Endothelial cell of umbilical vein (primary cell): Measurements from ENCODE around the gene AMZ2. TPM values are rescaled to one million over a fixed set of nuclear protein-coding genes. Genes with fewer than 3 reads are reported as not detected.
A peak's percentile ranks its signal among the peaks of the same experiment; 100 is the strongest.

Experiments
- BruUV-seq: library from RNA; stranded (reverse); fragments of 400-500 nt; replicated peaks from 2 replicates; lab custom pipeline; 2021; lab: Mats Ljungman, UMichigan
- CTCF ChIA-PET: fragments of 300-600, 350-600 bp; sonication (Branson Sonifier 250); formaldehyde crosslinking; loops from one replicate; lab custom pipeline; 2021; ENCODE audit warnings: antibody characterized with exemption, inconsistent platforms; lab: Charles Lee
- POLR2A ChIA-PET: fragments of 300-600, 350-600 bp; sonication (Branson Sonifier 250); formaldehyde crosslinking; loops from one replicate; lab custom pipeline; 2021; ENCODE audit warnings: antibody characterized with exemption, inconsistent platforms; lab: Charles Lee
- DNase-seq: peaks from one replicate; pipeline ENCODE4 v3.0.0-alpha.2; 2011; ENCODE audit warnings: low read depth, low spot score
- FAIRE-seq: peaks from 2 replicates; lab custom pipeline; 2011; peaks lifted over from hg19 to GRCh38; lab: Jason Lieb, UNC
- H2AFZ ChIP-seq: 2 replicates; pipeline ENCODE4 v1.6.0; 2012; ENCODE audit warnings: low read depth, low read length, control low read depth, inconsistent platforms
- H3K27ac ChIP-seq: 2 replicates; pipeline ENCODE4 v1.5.1; 2011; ENCODE audit warnings: low read depth, mild to moderate bottlenecking, control low read depth, low read length, moderate library complexity; ENCODE audit not compliant: insufficient read depth
- H3K27me3 ChIP-seq, 2 experiments: 2 replicates each; pipeline versions ENCODE4 v1.6.0 to v1.6.1; 2011; ENCODE audit warnings: low read length in 2 of 2, mixed read lengths in 1 of 2; ENCODE audit not compliant: control insufficient read depth in 2 of 2, insufficient read depth in 2 of 2
- H3K36me3 ChIP-seq, 2 experiments: 2 replicates in 1 of 2; 3 replicates in 1 of 2; pipeline ENCODE4 v1.5.1; 2011; ENCODE audit warnings: low read length in 2 of 2, mild to moderate bottlenecking in 1 of 2, moderate library complexity in 1 of 2; ENCODE audit not compliant: control insufficient read depth in 2 of 2, insufficient read depth in 2 of 2; ENCODE audit errors: extremely low read depth in 1 of 2
- H3K4me1 ChIP-seq: 3 replicates; pipeline ENCODE4 v1.5.1; 2011; ENCODE audit warnings: mild to moderate bottlenecking, low read length; ENCODE audit not compliant: control insufficient read depth, insufficient read depth; ENCODE audit errors: extremely low read depth
- H3K4me2 ChIP-seq: 2 replicates; pipeline ENCODE4 v1.6.1; 2011; ENCODE audit warnings: low read length, control low read depth, mixed read lengths; ENCODE audit not compliant: insufficient read depth
- H3K4me3 ChIP-seq, 3 experiments: fragments of 200-600 bp in 1 of 3; sonication (generic), shearing (Covaris generic) in 1 of 3; replicated peaks in 1 of 3; 2 replicates each; pipeline ENCODE4 v1.5.1; 2011 to 2016; ENCODE audit warnings: control low read depth in 3 of 3, low read length in 3 of 3, mild to moderate bottlenecking in 2 of 3, inconsistent platforms in 1 of 3, low read depth in 1 of 3, moderate library complexity in 1 of 3; ENCODE audit not compliant: insufficient read depth in 1 of 3
- H3K79me2 ChIP-seq: 2 replicates; pipeline ENCODE4 v1.6.0; 2012; ENCODE audit warnings: low read length, inconsistent platforms; ENCODE audit not compliant: control insufficient read depth, insufficient read depth
- H3K9ac ChIP-seq: replicated peaks from 2 replicates; pipeline ENCODE3; 2011; ENCODE audit warnings: low read length, control low read depth; ENCODE audit not compliant: insufficient read depth; ENCODE audit errors: extremely low read depth
- H3K9me1 ChIP-seq: replicated peaks from 3 replicates; pipeline ENCODE4 v1.6.0; 2011; ENCODE audit warnings: mild to moderate bottlenecking, low read length; ENCODE audit not compliant: control insufficient read depth, insufficient read depth; ENCODE audit errors: extremely low read depth
- H3K9me3 ChIP-seq: replicated peaks from 2 replicates; pipeline ENCODE4 v1.5.1; 2012; ENCODE audit warnings: low read length, inconsistent platforms; ENCODE audit not compliant: control insufficient read depth, insufficient read depth
- H4K20me1 ChIP-seq: replicated peaks from 2 replicates; pipeline ENCODE3; 2011; ENCODE audit warnings: mild to moderate bottlenecking, low read length; ENCODE audit not compliant: control insufficient read depth, insufficient read depth; ENCODE audit errors: extremely low read depth
- EZH2 ChIP-seq: IDR thresholded peaks from 2 replicates; pipeline ENCODE4 v1.6.1; 2012; ENCODE audit warnings: borderline replicate concordance, low read depth, mild to moderate bottlenecking, moderate library complexity, low read length, inconsistent platforms; ENCODE audit not compliant: severe bottlenecking
- JUN ChIP-seq: IDR thresholded peaks from 2 replicates; pipeline ENCODE4 v1.6.1; 2011; ENCODE audit warnings: borderline replicate concordance, low read depth; ENCODE audit not compliant: insufficient read length, insufficient read depth
- POLR2A ChIP-seq: IDR thresholded peaks from 2 replicates; pipeline ENCODE4 v1.6.1; 2012; ENCODE audit warnings: low read depth, mild to moderate bottlenecking, control low read depth, low read length
- dilution Hi-C: fragments of 300-500 bp; cut with MboI; formaldehyde crosslinking; loops from one replicate; pipeline ENCODE4 v1.15.0; 2019; ENCODE audit warnings: low sequenced_read_pairs; ENCODE audit not compliant: extremely low pct_ligation_motif_present
- intact Hi-C: fragments of 100-400 bp; cut with micrococcal nuclease; formaldehyde crosslinking; loops from one replicate; pipeline ENCODE4 v1.10.0; 2022
- polyA plus RNA-seq, 4 experiments: library from polyadenylated mRNA; depleted of rRNA in 3 of 4; stranded (reverse) in 3 of 4; unstranded in 1 of 4; fragments of >200 nt; gene quantifications; 2 replicates each; pipeline versions ENCODE4 v1.2.1 to v1.2.3, GENCODE V29; 2011 to 2012; ENCODE audit warnings: missing spikeins in 1 of 4
- total RNA-seq: library from RNA; stranded (reverse); gene quantifications from 2 replicates; pipeline ENCODE4 v1.2.3, GENCODE V29; 2021
- TF ChIP-seq, protein P1 (sequence below), 2 donors: IDR thresholded peaks; 1 replicate in 1 of 2; 2 replicates in 1 of 2; pipeline ENCODE4 v1.5.1; 2011; ENCODE audit warnings: low read length in 2 of 2, mild to moderate bottlenecking in 2 of 2, moderate library complexity in 2 of 2, control low read depth in 1 of 2, inconsistent platforms in 1 of 2, low read depth in 1 of 2; ENCODE audit not compliant: insufficient read depth in 1 of 2; ENCODE audit errors: extremely low read depth in 1 of 2

AMZ2 gene
- total and polyA plus RNA-seq, 2 donors (not counting 3 experiments of a cell fraction or from before 2014, with no cell fraction given) = 46.7 to 57.3 TPM

DNA sequence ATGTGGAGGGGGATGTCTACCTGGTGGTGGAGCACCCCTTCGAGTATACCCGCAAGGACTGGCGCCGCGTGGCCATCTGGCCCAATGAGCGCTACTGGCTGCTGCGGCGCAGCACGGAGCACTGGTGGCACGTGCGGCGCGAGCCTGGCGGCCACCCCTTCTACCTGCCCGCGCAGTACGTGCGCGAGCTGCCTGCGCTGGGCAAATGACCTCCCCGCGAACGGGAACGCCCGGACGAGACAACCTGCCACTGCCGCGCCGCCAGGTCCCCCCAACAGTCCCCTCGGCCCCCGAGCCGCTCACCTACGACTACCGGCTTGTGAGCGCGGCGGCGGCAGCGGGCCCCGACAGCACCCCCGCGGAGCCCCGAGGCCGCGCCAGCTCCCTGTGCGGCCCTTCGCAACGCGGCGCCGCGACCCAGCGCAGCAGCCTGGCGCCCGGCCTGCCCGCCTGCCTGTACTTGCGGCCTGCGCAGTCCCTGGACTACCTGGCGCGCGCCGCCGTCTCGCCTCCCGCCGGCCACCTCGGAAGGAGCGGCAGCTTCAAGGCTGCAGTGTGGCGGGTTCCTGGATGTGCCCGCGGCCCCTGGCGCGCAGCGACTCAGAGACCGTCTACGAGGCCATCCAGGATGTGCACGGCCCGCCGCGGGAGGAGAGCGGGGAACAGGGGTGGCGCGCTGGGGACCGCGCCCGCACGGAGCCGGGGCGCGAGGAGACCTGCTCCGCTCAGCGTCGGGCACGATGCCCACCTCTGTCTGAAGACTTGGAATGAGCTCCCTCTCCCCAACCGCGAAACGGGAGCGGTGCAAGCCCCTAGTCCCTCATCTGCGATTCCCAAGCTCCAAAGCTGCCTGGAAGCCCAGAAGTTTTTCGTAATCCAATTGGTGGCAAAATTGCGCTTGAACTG, 48.7 kb upstream of the AMZ2 start:
- H3K4me1 ChIP-seq = peaks cover 12% of the 10 kb centered on the region
- H3K27me3 ChIP-seq = peaks cover 44 to 59% of the 10 kb centered on the region in 2 experiments
- FAIRE-seq = no peak
- ChIA-PET CTCF (interaction anchor here (0.7 to 3.4 kb wide), 8 partner anchors 13 to 259 kb away, joined by 3 to 29 read pairs (median 10); partner anchors contain the start of gene WIPI1), POLR2A (no interaction called here)
- H3K79me2 ChIP-seq = no peaks in the 10 kb centered on the region
- no peak for DNase-seq
- no peaks in the 10 kb centered on the region for H3K9me3 ChIP-seq
- no peak overlapping the region for H3K27ac ChIP-seq
- dilution Hi-C loops (no loop called here), intact Hi-C loops (no loop called here)
- H4K20me1 ChIP-seq = no peaks in the 10 kb centered on the region
- no peak overlapping the region for H3K9ac ChIP-seq
- H3K9me1 ChIP-seq = no peaks in the 10 kb centered on the region
- H2AFZ ChIP-seq = no peak overlapping the region
- no peaks in the 10 kb centered on the region for H3K36me3 ChIP-seq
- H3K4me2 ChIP-seq = no peak overlapping the region
- no TSS peak for BruUV-seq
- TF ChIP-seq, protein P1, sequence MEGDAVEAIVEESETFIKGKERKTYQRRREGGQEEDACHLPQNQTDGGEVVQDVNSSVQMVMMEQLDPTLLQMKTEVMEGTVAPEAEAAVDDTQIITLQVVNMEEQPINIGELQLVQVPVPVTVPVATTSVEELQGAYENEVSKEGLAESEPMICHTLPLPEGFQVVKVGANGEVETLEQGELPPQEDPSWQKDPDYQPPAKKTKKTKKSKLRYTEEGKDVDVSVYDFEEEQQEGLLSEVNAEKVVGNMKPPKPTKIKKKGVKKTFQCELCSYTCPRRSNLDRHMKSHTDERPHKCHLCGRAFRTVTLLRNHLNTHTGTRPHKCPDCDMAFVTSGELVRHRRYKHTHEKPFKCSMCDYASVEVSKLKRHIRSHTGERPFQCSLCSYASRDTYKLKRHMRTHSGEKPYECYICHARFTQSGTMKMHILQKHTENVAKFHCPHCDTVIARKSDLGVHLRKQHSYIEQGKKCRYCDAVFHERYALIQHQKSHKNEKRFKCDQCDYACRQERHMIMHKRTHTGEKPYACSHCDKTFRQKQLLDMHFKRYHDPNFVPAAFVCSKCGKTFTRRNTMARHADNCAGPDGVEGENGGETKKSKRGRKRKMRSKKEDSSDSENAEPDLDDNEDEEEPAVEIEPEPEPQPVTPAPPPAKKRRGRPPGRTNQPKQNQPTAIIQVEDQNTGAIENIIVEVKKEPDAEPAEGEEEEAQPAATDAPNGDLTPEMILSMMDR (IDR thresholded peaks at IDR 0.05; ENCODE audit: extremely low read depth in 1 of 2, insufficient read depth in 1 of 2, low read depth in 1 of 2, low read length in 2 of 2) = no peak
- TF ChIP-seq EZH2 (peak; percentile 100), POLR2A (no peak), JUN (no peak)
- H3K4me3 ChIP-seq = peak overlapping the region in 1 of 3 experiments; percentile 15
